Spleen (tissue), 11 donors: ENCODE data around the gene HLA-DQB2. TPM values are rescaled to one million over a fixed set of nuclear protein-coding genes. Genes with fewer than 3 reads are reported as not detected.

Experiments used
- DNase-seq: peaks from one replicate; pipeline ENCODE4 v3.0.0-alpha.2; 2020
- H3K27ac ChIP-seq, 8 donors: fragments of 200-600 bp; sonication (generic) in 7 of 8; 1 replicate in 4 of 8; 2 replicates in 4 of 8; pipeline versions ENCODE4 v1.5.0 to v1.8.0; 2016 to 2021; ENCODE audit warnings: inconsistent platforms in 4 of 8, mild to moderate bottlenecking in 4 of 8, moderate library complexity in 1 of 8
- H3K27me3 ChIP-seq, 7 donors: fragments of 200-600 bp; sonication (generic) in 6 of 7; replicated peaks in 1 of 7; 1 replicate in 4 of 7; 2 replicates in 3 of 7; pipeline versions ENCODE4 v1.5.0 to v1.8.0; 2016 to 2021; ENCODE audit warnings: inconsistent platforms in 3 of 7, mild to moderate bottlenecking in 1 of 7
- H3K36me3 ChIP-seq, 6 donors: fragments of 200-600 bp; sonication (generic) in 5 of 6; 1 replicate in 4 of 6; 2 replicates in 2 of 6; pipeline versions ENCODE4 v1.5.0 to v1.8.0; 2016 to 2021; ENCODE audit warnings: inconsistent platforms in 2 of 6
- H3K4me1 ChIP-seq, 6 donors: fragments of 200-600 bp; sonication (generic) in 5 of 6; 1 replicate in 3 of 6; 2 replicates in 3 of 6; pipeline versions ENCODE4 v1.5.0 to v1.8.0; 2016 to 2021; ENCODE audit warnings: inconsistent platforms in 3 of 6
- H3K4me3 ChIP-seq, 8 donors: fragments of 200-600 bp; sonication (generic) in 7 of 8; 1 replicate in 4 of 8; 2 replicates in 4 of 8; pipeline versions ENCODE4 v1.5.0 to v1.8.0; 2016 to 2021; ENCODE audit warnings: inconsistent platforms in 4 of 8, mild to moderate bottlenecking in 4 of 8, moderate library complexity in 2 of 8
- H3K9me3 ChIP-seq, 8 donors: fragments of 200-600 bp; sonication (generic) in 7 of 8; 1 replicate in 4 of 8; 2 replicates in 4 of 8; pipeline versions ENCODE4 v1.5.0 to v1.8.0; 2016 to 2021; ENCODE audit warnings: inconsistent platforms in 4 of 8
- POLR2A ChIP-seq, 3 donors: fragments of 450-650 bp; IDR thresholded peaks; one replicate each; pipeline ENCODE4 v1.5.1; 2017; ENCODE audit warnings: antibody characterized with exemption in 3 of 3, mild to moderate bottlenecking in 1 of 3
- POLR2AphosphoS5 ChIP-seq, 3 donors: sonication (generic); formaldehyde crosslinking; IDR thresholded peaks; one replicate each; pipeline ENCODE4 v1.5.1; 2017; ENCODE audit warnings: antibody characterized with exemption in 3 of 3
- WGBS, 5 donors: extraction: QIAGEN DNeasy Blood & Tissue Kit in 3 of 5; methylation state at CpG; one replicate each; pipeline versions ENCODE4 v1.1.5 to v1.1.7; 2013 to 2018; 5-methylcytosine and 5-hydroxymethylcytosine counted together
- intact Hi-C: fragments of 100-400 bp; cut with DNase I; formaldehyde crosslinking; loops from one replicate; pipeline ENCODE4 v1.15.0; 2023; ENCODE audit warnings: low total_unique reads
- polyA plus RNA-seq, 3 donors: library from polyadenylated mRNA; stranded (reverse); fragments of 200-250 nt; gene quantifications; one replicate each; pipeline ENCODE4 v1.2.1, GENCODE V29; 2013
- total RNA-seq, 7 donors: library from RNA; depleted of rRNA in 3 of 7; stranded (reverse); fragments of >200 nt in 3 of 7; fragmentation: NEBNext Ultra II Directional in 4 of 7; extraction: Animal tissue kit (Norgen Biotek cat#: 25700) in 4 of 7; gene quantifications; one replicate each; pipeline versions ENCODE4 v1.1.0 to v1.2.1, GENCODE V29; 2016 to 2021
- TF ChIP-seq, protein P1 (sequence below), 11 experiments: fragments of 200-600 bp in 7 of 11; fragments of 450-650 bp in 4 of 11; sonication (generic) in 4 of 11; IDR thresholded peaks in 8 of 11; conservative IDR thresholded peaks in 3 of 11; 1 replicate in 7 of 11; 2 replicates in 4 of 11; pipeline versions ENCODE4 v1.4.0 to v1.8.0; 2016 to 2021; ENCODE audit warnings: antibody characterized with exemption in 11 of 11, inconsistent platforms in 4 of 11, mild to moderate bottlenecking in 1 of 11
- donor health status: healthy with polysubstance abuse.
- donor health status: DM: no; HTN: no; CAD: no; lungs with moderate emphysema.
- donor health status: DM: no; HTN: no; CAD: no.
- donor health status: Bipolar disorder and iron deficiency.
- donor health status: healthy.
- donor health status: DM: no; HTN: no; CAD: no.
- donor health status: DM: yes; HTN: yes; CAD: no.

The HLA-DQB2 gene
- total and polyA plus RNA-seq, 10 donors = 0.88 to 72.6 (median 5.8) TPM; not detected in 2

- H3K4me3 ChIP-seq = no peak overlapping the region
- no peak overlapping the region for H3K27ac ChIP-seq
- no peak for DNase-seq
- no peaks in the 10 kb centered on the region for H3K36me3 ChIP-seq
- intact Hi-C loops = no loop called here
- no peaks in the 10 kb centered on the region for H3K9me3 ChIP-seq
- no peaks in the 10 kb centered on the region for H3K4me1 ChIP-seq
- TF ChIP-seq POLR2AphosphoS5 (IDR thresholded peaks at IDR 0.05) (no peak), POLR2A (IDR thresholded peaks at IDR 0.05) (no peak)
- TF ChIP-seq, protein P1, sequence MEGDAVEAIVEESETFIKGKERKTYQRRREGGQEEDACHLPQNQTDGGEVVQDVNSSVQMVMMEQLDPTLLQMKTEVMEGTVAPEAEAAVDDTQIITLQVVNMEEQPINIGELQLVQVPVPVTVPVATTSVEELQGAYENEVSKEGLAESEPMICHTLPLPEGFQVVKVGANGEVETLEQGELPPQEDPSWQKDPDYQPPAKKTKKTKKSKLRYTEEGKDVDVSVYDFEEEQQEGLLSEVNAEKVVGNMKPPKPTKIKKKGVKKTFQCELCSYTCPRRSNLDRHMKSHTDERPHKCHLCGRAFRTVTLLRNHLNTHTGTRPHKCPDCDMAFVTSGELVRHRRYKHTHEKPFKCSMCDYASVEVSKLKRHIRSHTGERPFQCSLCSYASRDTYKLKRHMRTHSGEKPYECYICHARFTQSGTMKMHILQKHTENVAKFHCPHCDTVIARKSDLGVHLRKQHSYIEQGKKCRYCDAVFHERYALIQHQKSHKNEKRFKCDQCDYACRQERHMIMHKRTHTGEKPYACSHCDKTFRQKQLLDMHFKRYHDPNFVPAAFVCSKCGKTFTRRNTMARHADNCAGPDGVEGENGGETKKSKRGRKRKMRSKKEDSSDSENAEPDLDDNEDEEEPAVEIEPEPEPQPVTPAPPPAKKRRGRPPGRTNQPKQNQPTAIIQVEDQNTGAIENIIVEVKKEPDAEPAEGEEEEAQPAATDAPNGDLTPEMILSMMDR (IDR thresholded peaks at IDR 0.05 in 8 of 11, conservative IDR thresholded peaks at IDR 0.05 in 3 of 11) = no peak
- 16 to 28% (median 24%) methylated on average over 5 of the region's 5 CpGs for WGBS, 5 donors
- H3K27me3 ChIP-seq = peaks cover 0 to 44% (median 0%) of the 10 kb centered on the region in 7 donors
Observed at GRCh38 chr6:32744776-32745175, 18.6 kb downstream of the HLA-DQB2 start.

GRCh38 chr6:32742374-32742773 is 21.0 kb downstream of the HLA-DQB2 start:
- intact Hi-C loops = no loop called here
- no peaks in the 10 kb centered on the region for H3K4me1 ChIP-seq
- TF ChIP-seq, protein P1 (IDR thresholded peaks at IDR 0.05 in 8 of 11, conservative IDR thresholded peaks at IDR 0.05 in 3 of 11) = no peak
- TF ChIP-seq POLR2AphosphoS5 (IDR thresholded peaks at IDR 0.05) (no peak), POLR2A (IDR thresholded peaks at IDR 0.05) (no peak)
- H3K9me3 ChIP-seq = no peaks in the 10 kb centered on the region
- WGBS, 5 donors = 86 to 93% (median 88%) methylated on average over 3 of the region's 3 CpGs
- H3K4me3 ChIP-seq = no peak overlapping the region
- no peak for DNase-seq
- peaks cover 0 to 24% (median 0%) of the 10 kb centered on the region in 7 donors for H3K27me3 ChIP-seq
- no peak overlapping the region for H3K27ac ChIP-seq
- H3K36me3 ChIP-seq = no peaks in the 10 kb centered on the region

- Histone ChIP-seq H3K4me3 (no peak within 1 kb of the TSS), H3K4me1 (no peaks in the 10 kb centered on the region), H3K36me3 (no peaks in the 10 kb centered on the region), H3K27ac (no peak within 1 kb of the TSS), H3K27me3 (peaks cover 0 to 21% (median 0%) of the 10 kb centered on the region in 7 donors), H3K9me3 (no peaks in the 10 kb centered on the region)
- no peak for DNase-seq
- WGBS, 5 donors = 73 to 89% (median 83%) methylated on average over 7 of the region's 7 CpGs
- intact Hi-C loops = no loop called here
- TF ChIP-seq POLR2AphosphoS5 (IDR thresholded peaks at IDR 0.05) = no peak
- no peak for TF ChIP-seq POLR2A (IDR thresholded peaks at IDR 0.05)
- TF ChIP-seq, protein P1 (IDR thresholded peaks at IDR 0.05 in 8 of 11, conservative IDR thresholded peaks at IDR 0.05 in 3 of 11) = no peak
Observed at GRCh38 chr6:32741031-32741960, 22.0 kb downstream of the HLA-DQB2 start, which contains the start of gene HLA-DQA2. TSS of gene HLA-DQA2 (plus strand) at chr6:32741391. CDS start at chr6:32741444, 53 bp downstream.

GRCh38 chr6:32738126-32738525 is 25.2 kb downstream of the HLA-DQB2 start:
- intact Hi-C loops = no loop called here
- TF ChIP-seq, protein P1 (IDR thresholded peaks at IDR 0.05 in 8 of 11, conservative IDR thresholded peaks at IDR 0.05 in 3 of 11) = no peak
- TF ChIP-seq POLR2A (IDR thresholded peaks at IDR 0.05) (no peak), POLR2AphosphoS5 (IDR thresholded peaks at IDR 0.05) (no peak)
- WGBS, 5 donors = 41 to 53% (median 47%) methylated on average over 2 of the region's 2 CpGs

More at GRCh38 chr6:32738126-32738525, 25.2 kb downstream of the HLA-DQB2 start:
- no peaks in the 10 kb centered on the region for H3K9me3 ChIP-seq
- H3K27ac ChIP-seq = no peak overlapping the region
- DNase-seq = no peak
- peaks cover 0 to 9% (median 0%) of the 10 kb centered on the region in 7 donors for H3K27me3 ChIP-seq
- no peak overlapping the region for H3K4me3 ChIP-seq
- no peaks in the 10 kb centered on the region for H3K4me1 ChIP-seq
- no peaks in the 10 kb centered on the region for H3K36me3 ChIP-seq
